MG63 (cell line): ENCODE results near the gene MED12L. TPM values are rescaled to one million over a fixed set of nuclear protein-coding genes. Genes with fewer than 3 reads are reported as not detected.
"Not testable (repeated sequence)": the region's sequence is repeated elsewhere in the genome, so short reads cannot be mapped to it uniquely, and the experiment has no call there.

Experiments
- DNase-seq: peaks from one replicate; pipeline ENCODE4 v3.0.0-alpha.2; 2020
- H3K27me3 ChIP-seq: fragments of 250-450 bp; sonication (Bioruptor Pico); 2 replicates; pipeline ENCODE4 v1.5.1; 2020; ENCODE audit warnings: mild to moderate bottlenecking, moderate library complexity
- H3K36me3 ChIP-seq: fragments of 250-450 bp; sonication (Bioruptor Pico); 2 replicates; pipeline ENCODE4 v1.5.1; 2020; ENCODE audit warnings: mild to moderate bottlenecking, moderate library complexity
- H3K4me3 ChIP-seq: fragments of 250-450 bp; sonication (Bioruptor Pico); 2 replicates; pipeline ENCODE4 v1.5.1; 2020; ENCODE audit warnings: mild to moderate bottlenecking, moderate library complexity
- H3K9me3 ChIP-seq: fragments of 250-450 bp; sonication (Bioruptor Pico); 2 replicates; pipeline ENCODE4 v1.5.1; 2020; ENCODE audit warnings: mild to moderate bottlenecking, moderate library complexity
- total RNA-seq: library from RNA; depleted of rRNA; stranded (reverse); fragments of >200 nt; shearing (Covaris generic); gene quantifications from 2 replicates; pipeline ENCODE4 v1.2.3, GENCODE V29; 2014; ENCODE audit warnings: low replicate concordance

MED12L gene
- total RNA-seq, 1 experiment from 2014 or later, result not detected

DNA sequence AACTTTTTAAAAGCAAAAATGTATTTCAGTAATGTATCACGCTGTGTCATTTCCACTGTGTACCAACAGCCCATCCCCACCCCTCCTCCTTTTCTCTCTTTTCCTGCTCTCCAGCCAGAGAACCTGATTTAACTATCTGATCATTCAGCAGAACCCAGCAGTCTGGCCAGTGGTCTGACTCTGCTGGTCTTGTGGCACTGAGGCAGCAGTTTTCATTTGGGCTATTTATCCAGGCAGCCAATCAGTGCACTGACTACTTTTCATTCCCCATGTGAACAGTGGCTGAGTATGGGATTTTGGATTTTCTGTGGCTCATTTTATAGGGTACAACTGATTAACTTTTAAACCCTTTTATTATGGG lies 61.2 kb downstream of the MED12L start:
- Histone ChIP-seq H3K4me3 (no peak overlapping the region), H3K36me3 (no peaks in the 10 kb centered on the region), H3K27me3 (peaks cover 7% of the 10 kb centered on the region; the same call in 1 of the 2 replicates), H3K9me3 (no peaks in the 10 kb centered on the region)
- no peak for DNase-seq

DNA sequence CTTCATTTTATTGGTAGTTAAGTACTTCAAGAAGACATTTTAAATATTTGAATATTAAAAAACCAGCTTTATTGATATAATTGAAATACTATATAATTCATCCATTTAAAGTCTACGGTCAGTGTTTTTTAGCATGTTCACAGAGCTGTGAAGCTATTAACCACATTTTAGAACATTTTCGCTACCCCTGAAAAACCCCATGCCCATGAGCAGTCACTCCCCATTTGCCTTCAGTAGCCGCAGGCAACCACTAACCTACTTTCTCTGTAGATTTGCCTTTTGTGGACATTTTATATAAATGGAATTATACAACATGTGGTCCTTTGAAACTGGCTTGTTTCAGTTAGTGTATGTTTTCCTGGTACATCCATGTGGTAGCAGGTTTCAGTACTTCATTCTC lies 61.8 kb downstream of the MED12L start:
- Histone ChIP-seq H3K36me3 (no peaks in the 10 kb centered on the region), H3K9me3 (no peaks in the 10 kb centered on the region), H3K4me3 (no peak overlapping the region), H3K27me3 (peaks cover 4% of the 10 kb centered on the region; the same call in 1 of the 2 replicates)
- no peak for DNase-seq

DNA sequence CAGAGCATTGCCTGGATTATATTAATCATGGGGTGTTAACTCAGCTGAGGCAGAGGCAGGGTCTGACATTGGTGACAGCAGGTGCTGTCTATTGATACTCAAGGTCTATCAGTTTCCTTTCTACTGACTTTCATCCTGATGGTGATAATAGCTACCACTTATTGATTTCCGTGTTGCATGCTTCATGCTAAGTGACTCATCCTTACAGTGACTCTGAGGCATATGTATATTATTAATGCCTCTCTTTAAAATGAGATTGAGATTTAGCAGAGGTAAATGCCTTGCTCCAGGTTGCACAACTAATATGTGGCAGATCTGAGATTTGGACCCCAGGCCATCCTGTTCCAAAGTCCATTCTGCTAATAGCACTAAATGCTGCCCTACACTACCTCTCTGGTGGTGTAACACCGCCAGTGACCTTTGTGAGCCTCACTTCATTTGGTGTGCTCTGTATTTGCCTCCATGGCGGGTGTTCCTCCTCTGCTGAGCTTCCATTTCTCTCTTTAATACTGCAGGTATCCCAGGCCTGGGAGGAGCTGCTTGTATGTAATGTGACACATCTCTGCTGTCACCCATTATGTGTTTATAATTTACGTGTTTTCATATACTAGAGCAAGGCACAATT lies 67.1 kb downstream of the MED12L start:
- no peak overlapping the region for H3K4me3 ChIP-seq
- no peaks in the 10 kb centered on the region for H3K9me3 ChIP-seq
- DNase-seq, result no peak
- peaks cover 4% of the 10 kb centered on the region; the same call in 1 of the 2 replicates for H3K27me3 ChIP-seq
- H3K36me3 ChIP-seq, result no peaks in the 10 kb centered on the region

DNA sequence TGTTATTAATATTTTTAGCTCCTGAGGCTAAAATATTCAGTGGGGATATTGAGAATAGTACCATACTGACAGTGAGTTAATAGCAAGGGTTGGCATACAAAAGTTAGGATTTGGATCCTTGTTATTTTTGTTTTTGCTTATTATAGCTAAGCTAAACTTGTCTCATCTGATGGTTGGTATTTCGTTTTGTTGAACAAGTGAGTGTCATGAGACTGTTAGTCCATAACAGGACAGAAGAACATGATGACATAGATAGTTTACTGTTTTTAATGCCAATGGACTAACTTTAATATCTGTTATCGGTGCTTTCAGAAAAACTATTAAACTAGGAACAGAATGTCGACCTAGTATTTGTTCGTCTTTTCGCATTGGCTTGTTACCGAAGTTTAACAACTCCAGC lies 69.1 kb downstream of the MED12L start:
- no peaks in the 10 kb centered on the region for H3K9me3 ChIP-seq

DNA sequence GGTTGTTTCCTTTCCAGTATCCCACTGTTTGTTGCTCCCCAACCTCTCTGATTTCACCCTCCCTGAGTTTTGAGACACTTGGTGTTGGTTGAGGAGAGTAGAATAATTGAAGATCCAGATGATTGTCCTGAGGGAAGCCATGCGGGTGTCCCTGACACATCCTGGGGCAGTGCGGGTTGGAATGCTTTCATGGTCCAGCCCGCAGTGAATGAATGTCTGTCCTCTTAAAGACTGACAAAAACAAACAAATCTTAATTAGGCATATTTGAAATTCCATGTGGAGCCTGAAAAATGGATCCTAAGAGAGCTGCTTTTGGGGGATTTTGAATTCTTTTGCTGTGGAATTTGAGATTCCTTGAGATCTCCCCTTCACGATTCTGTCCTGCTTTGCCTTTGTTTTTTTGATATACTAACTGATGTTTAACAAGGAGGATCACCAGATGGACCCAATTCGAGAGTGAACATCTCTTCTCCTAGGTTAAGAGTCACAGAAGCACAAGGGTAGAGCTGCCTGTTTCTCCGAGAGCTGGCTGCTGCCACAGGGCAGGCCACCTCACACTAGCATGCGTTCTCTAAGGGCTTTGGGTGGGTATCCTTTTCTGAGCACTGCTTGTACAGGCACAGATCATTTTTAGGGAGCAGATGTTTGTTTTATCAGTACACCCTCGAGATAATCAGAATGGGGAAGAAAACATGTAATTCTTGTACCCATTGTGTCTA lies 70.1 kb downstream of the MED12L start:
- Histone ChIP-seq H3K36me3 (no peaks in the 10 kb centered on the region), H3K4me3 (no peak overlapping the region), H3K27me3 (peaks cover 2% of the 10 kb centered on the region; the same call in 1 of the 2 replicates), H3K9me3 (no peaks in the 10 kb centered on the region)
- DNase-seq, result no peak

More for the DNA sequence above, 69.1 kb downstream of the MED12L start:
- H3K4me3 ChIP-seq, result no peak overlapping the region
- no peaks in the 10 kb centered on the region for H3K36me3 ChIP-seq
- DNase-seq, result no peak
- peaks cover 2% of the 10 kb centered on the region; the same call in 1 of the 2 replicates for H3K27me3 ChIP-seq

DNA sequence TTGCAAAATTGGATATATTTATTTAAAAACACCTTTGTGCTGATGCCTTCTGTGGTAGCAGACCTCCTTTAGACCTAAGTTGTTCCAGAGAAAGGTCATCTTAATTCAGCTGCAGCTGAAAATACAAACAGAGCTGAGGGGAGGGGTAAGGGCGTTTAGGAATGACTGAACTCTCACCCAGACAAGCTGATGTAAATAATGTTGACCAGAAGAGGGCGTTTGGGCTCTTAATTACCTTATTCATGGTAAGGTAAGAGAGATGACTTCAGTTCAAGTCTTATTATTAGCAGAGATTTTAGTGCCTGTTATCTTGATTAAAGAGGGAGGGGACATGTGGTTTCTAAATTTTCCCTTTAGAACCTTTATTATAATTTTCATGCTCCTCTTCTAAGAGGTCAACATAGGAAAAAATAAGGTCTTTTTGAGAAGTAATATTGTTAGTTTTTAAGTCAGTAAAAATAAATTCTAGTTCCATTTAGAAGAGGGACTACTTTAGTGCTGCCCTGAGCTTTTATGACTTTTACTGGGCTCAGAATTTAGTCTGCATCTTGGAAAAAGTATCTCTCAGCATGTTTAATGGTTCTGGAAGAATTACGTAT lies 71.3 kb downstream of the MED12L start:
- Histone ChIP-seq H3K27me3 (peaks cover 2% of the 10 kb centered on the region; the same call in 1 of the 2 replicates), H3K36me3 (no peaks in the 10 kb centered on the region), H3K4me3 (no peak overlapping the region), H3K9me3 (no peaks in the 10 kb centered on the region)
- DNase-seq, result no peak

DNA sequence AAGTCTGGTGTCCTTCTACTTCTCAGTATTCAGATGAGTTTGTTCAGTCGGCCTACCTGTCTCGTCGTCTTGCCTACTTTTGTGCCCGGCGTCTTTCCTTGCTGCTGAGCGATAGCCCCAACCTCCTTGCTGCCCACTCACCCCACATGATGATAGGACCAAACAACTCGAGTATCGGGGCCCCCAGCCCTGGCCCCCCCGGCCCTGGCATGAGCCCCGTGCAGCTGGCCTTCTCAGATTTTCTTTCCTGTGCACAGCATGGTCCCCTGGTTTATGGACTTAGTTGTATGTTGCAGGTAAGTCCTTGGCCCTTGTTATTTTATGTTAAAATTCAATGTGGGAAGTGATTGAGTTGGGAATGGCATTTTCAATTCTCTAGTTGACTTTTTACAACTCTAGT lies 74.3 kb downstream of the MED12L start:
- no peak for DNase-seq
- Histone ChIP-seq H3K36me3 (no peaks in the 10 kb centered on the region), H3K4me3 (no peak overlapping the region), H3K9me3 (no peaks in the 10 kb centered on the region), H3K27me3 (peaks cover 2% of the 10 kb centered on the region)

DNA sequence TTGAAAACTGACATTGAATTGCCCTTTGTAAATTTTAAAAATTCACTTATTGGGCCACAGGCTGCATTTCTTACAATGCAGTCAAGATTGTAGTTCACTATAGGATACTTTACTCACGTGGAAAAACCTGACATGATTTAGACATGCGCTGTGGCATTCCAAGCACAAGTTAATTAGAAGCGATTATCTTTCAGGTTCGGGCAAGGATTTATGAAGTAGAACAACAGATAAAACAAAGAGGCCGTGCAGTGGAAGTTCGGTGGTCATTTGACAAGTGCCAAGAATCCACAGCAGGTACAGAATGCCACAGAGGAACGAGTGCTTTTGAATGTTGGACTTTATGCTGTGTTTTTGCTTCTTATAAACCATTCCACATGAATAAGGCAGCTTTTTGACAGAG lies 79.8 kb downstream of the MED12L start:
- no peaks in the 10 kb centered on the region for H3K36me3 ChIP-seq
- DNase-seq, result no peak
- no peaks in the 10 kb centered on the region; the same call in none of the 2 replicates for H3K27me3 ChIP-seq
- no peak overlapping the region for H3K4me3 ChIP-seq
- H3K9me3 ChIP-seq, result no peaks in the 10 kb centered on the region

DNA sequence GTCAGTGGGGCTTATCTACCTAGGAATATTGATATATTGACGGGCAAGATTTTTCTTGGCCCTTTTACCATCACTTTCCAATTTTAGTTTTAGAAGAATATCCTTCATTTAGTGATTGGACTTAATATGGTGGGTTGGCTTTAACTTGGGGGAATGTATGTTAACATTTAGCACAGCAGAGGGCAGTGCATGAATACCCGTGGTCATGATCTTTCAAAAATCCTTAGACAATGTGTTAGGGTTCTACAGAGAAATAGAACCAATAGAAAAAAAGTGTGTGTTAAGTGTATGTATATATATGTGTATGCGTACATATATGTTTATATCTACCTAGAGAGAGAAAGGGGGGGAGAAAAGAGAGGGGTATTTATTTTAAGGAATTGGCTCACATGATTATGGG lies 80.7 kb downstream of the MED12L start:
- Histone ChIP-seq H3K9me3 (no peaks in the 10 kb centered on the region), H3K27me3 (no peaks in the 10 kb centered on the region; the same call in none of the 2 replicates), H3K36me3 (no peaks in the 10 kb centered on the region), H3K4me3 (no peak overlapping the region)
- DNase-seq, result no peak

DNA sequence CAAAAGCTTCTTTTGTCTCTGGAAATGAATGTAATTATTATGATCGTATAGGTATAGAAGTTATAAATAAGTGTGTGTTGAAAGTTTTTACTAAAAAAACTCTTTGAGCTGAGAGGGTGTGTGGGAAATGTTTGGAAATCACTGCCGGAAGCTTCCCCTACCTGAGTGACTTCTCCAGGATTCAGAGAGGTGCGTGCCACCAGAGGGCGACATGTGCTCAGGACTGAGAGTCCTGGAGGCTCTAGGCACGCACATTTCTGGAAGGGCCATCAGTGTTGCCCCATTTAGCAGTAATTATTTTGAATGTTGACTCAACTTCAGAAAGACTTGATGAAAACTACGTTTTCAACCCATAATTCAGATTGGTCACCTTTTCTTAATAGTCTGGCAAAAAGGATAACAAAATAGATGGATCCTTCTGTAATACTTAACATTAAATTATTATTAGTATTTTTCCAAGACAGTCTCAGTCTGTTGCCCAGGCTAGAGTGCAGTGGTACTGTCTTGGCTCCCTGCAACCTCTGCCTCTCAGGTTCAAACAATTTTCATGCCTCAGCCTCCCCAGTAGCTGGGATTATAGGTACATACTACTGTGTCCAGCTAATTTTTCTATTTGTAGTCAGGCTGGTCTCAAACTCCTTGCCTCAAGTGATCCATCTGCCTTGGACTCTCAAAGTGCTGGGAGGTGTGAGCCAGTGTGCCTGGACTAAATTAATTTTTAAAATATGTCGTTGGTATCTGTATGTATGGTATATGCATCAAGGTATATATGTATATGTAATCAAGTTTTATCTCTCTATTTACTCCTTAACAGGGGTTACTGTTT lies 83.0 kb downstream of the MED12L start:
- no peaks in the 10 kb centered on the region for H3K36me3 ChIP-seq
- DNase-seq, result peak; percentile 60
- no peaks in the 10 kb centered on the region for H3K9me3 ChIP-seq
- no peak overlapping the region for H3K4me3 ChIP-seq
- no peaks in the 10 kb centered on the region; the same call in 1 of the 2 replicates for H3K27me3 ChIP-seq

DNA sequence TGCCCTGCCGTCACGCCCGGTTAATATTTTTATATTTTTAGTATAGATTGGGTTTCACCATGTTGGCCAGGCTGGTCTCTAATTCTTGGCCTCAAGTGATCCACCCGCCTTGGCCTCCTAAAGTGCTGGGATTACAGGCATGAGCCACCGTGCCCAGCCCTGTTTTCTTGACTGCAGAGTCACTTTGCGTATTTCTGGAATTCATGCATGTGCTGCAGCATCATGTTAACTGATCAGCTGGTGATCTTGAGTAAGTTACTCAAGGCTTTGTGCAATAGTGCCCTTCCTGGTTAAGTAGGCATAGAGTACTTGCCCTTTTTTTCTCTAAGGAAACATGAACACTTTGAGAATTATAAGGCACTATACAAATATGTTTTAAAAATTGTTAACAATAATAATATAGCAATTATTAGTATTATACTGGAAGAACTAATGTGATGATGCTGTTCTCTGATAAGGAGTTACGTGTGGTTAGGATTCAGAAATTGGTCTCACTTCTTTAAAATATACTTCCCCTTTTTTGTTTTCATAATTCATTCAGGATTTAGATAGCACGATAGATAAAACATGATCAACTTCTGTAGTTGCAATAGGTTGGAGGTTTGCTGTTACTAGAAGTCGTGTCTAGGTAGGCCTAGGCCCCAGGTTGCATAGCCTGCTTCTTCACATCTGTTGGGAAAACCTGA lies 83.9 kb downstream of the MED12L start:
- Histone ChIP-seq H3K9me3 (no peaks in the 10 kb centered on the region), H3K36me3 (no peaks in the 10 kb centered on the region), H3K27me3 (no peaks in the 10 kb centered on the region; the same call in 1 of the 2 replicates), H3K4me3 (no peak overlapping the region)
- no peak for DNase-seq

DNA sequence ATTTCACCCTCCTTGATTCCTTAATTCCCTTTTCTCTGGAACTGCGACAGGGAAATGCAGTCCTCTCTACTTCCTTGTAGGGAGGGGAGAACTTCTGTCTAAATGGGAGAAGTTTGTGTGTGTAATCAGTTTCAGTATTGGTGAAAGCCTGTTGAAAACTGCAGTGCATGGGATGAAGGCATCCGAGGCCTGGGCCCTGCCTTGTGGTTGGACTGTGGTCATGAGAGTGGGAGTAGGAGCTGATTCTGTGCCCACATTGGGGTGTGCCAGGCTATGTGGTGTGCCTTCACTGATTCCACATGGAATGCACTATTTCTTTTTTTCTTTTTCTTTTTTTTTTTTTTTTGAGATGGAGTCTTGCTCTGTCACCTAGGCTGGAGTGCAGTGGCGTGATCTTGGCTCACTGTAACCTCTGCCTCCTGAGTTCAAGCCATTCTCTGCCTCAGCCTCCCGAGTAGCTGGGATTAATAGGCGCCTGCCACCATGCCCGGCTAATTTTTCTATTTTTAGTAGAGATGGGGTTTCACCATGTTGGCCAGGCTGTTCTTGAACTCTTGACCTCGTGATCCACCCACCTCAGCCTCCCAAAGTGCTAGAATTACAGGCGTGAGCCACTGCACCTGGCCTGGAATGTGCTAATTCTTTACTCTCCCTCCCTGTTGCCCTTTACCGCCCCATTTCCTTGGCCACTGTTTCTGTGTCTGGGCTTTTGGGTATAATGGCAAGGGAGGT lies 84.7 kb downstream of the MED12L start:
- H3K4me3 ChIP-seq, DNase-seq, H3K9me3 ChIP-seq, H3K36me3 ChIP-seq, H3K27me3 ChIP-seq: not testable (repeated sequence)

DNA sequence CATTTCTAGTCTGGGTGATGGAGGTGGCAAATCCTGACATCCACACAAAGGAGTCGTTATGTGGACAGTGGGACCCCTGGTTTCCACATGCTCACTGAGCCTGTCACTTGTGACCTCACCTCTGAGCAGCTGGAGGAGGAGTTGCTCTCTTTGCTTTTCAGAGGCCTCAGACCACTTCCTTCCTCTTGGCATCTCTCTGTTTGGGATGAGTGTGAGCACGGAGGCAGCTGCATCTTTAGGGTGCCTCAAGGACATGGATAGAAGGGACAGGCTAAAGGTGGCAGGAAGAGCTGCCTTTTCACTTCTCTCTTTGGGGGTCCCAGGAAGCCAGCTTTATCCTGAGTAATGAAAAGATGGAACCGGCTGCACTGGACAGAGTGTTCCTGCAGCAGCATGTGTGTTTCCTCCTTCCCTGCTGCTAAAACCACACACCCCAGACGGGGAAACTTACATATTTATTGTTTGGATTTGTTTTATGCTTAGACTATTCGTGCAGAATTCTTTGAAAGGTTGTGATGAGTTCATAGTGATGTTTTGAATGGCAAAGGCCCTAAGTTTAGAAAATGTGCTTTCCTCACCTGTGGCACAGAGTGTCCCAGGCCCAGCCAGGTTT lies 85.8 kb downstream of the MED12L start:
- Histone ChIP-seq H3K4me3 (no peak overlapping the region), H3K27me3 (no peaks in the 10 kb centered on the region; the same call in 1 of the 2 replicates), H3K9me3 (no peaks in the 10 kb centered on the region), H3K36me3 (no peaks in the 10 kb centered on the region)
- DNase-seq, result no peak

DNA sequence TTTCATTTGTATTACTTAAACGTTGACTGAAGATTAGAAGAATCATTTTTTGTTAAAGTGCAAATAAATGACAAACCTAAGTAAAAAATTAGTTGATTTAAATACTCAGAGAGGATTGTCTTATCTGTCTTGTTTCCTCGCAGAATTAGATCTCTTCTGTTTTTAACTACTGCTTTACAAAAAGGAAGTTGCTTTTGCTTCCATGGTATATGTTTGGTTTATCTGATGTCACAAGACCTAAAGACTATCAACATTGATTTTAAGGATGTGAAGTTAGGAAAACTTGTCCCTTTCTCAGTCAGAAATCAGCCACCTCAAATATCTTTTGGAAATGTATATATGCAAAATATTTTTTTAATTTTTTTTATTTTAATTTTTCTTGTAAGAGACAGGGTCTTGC lies 88.9 kb downstream of the MED12L start:
- Histone ChIP-seq H3K36me3 (no peaks in the 10 kb centered on the region), H3K4me3 (no peak overlapping the region), H3K9me3 (no peaks in the 10 kb centered on the region), H3K27me3 (no peaks in the 10 kb centered on the region)
- no peak for DNase-seq

DNA sequence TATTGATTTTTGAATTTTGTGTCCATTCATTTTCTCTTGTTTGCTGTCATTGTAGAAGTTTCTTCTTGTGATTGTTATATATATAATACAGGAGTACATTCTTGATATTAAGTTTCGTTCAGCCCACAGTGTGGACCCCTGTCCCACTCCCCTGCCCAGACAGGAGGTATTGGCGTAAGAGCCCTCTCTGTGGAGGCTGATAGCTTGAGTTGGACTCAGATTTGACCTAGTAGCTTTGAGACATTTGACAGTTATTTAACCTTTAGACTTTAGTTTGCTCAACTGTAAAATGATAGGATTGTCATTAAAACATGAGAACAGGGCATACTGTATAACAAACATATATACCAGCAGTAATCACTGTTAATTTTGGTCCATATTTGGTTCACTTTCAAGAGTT lies 90.5 kb downstream of the MED12L start:
- no peaks in the 10 kb centered on the region for H3K9me3 ChIP-seq
- no peak for DNase-seq
- no peaks in the 10 kb centered on the region for H3K36me3 ChIP-seq
- no peak overlapping the region for H3K4me3 ChIP-seq
- H3K27me3 ChIP-seq, result peaks cover 2% of the 10 kb centered on the region; the same call in 1 of the 2 replicates
